Naive thymus-derived CD4-positive, alpha-beta T cell (primary cell): Measurements from ENCODE around the gene SCYGR1. TPM values are rescaled to one million over a fixed set of nuclear protein-coding genes. Genes with fewer than 3 reads are reported as not detected.

Source experiments
- ATAC-seq: fragments of 150-1000 bp; cut with Tn5 transposase; 2 replicates; pipeline ENCODE4 v1.10.0; 2021; ENCODE audit warnings: mild to moderate bottlenecking, moderate library complexity
- CTCF ChIA-PET: fragments of 350-600 bp; sonication (Branson Sonifier 250); formaldehyde crosslinking; loops from one replicate; lab custom pipeline; 2021; ENCODE audit warnings: antibody characterized with exemption; lab: Charles Lee
- POLR2A ChIA-PET: fragments of 350-600 bp; sonication (Branson Sonifier 250); formaldehyde crosslinking; loops from one replicate; lab custom pipeline; 2021; ENCODE audit warnings: antibody characterized with exemption, inconsistent platforms; lab: Charles Lee
- DNase-seq, 9 donors: peaks; one replicate each; pipeline versions ENCODE4 v3.0.0 to v3.0.0-alpha.2; 2020 to 2022; ENCODE audit warnings: mixed read lengths in 1 of 9
- H3K27ac ChIP-seq: one replicate; pipeline ENCODE4 v1.7.0; 2013; ENCODE audit warnings: mild to moderate bottlenecking, low read depth, low read length, moderate library complexity
- H3K27me3 ChIP-seq, 2 donors: one replicate each; pipeline ENCODE4 v1.7.0; 2013; ENCODE audit warnings: low read length in 2 of 2, mild to moderate bottlenecking in 2 of 2, moderate library complexity in 2 of 2; ENCODE audit not compliant: control insufficient read depth in 2 of 2, insufficient read depth in 2 of 2
- H3K36me3 ChIP-seq, 3 experiments: 1 replicate in 2 of 3; 2 replicates in 1 of 3; pipeline ENCODE4 v1.7.0; 2013; ENCODE audit warnings: low read length in 3 of 3, mild to moderate bottlenecking in 3 of 3, moderate library complexity in 1 of 3; ENCODE audit not compliant: insufficient read depth in 3 of 3, control insufficient read depth in 2 of 3
- H3K4me1 ChIP-seq, 2 donors: one replicate each; pipeline ENCODE4 v1.7.0; 2013; ENCODE audit warnings: low read length in 2 of 2, mild to moderate bottlenecking in 2 of 2, moderate library complexity in 1 of 2; ENCODE audit not compliant: control insufficient read depth in 2 of 2, insufficient read depth in 2 of 2
- H3K4me3 ChIP-seq: 2 replicates; pipeline ENCODE4 v1.7.0; 2013; ENCODE audit warnings: mild to moderate bottlenecking, low read length
- H3K9me3 ChIP-seq, 3 experiments: 1 replicate in 2 of 3; 2 replicates in 1 of 3; pipeline ENCODE4 v1.7.0; 2013; ENCODE audit warnings: low read length in 3 of 3; ENCODE audit not compliant: control insufficient read depth in 2 of 3
- H3K27ac Mint-ChIP-seq, 9 donors: one replicate each; pipeline ENCODE4 v1.8.0; 2020 to 2022; ENCODE audit warnings: mixed read lengths in 9 of 9, mild to moderate bottlenecking in 8 of 9, moderate library complexity in 5 of 9, inconsistent platforms in 2 of 9
- H3K27me3 Mint-ChIP-seq, 5 donors: one replicate each; pipeline ENCODE4 v1.8.0; 2021 to 2022; ENCODE audit warnings: mixed read lengths in 5 of 5, mild to moderate bottlenecking in 1 of 5
- H3K36me3 Mint-ChIP-seq, 5 donors: one replicate each; pipeline ENCODE4 v1.8.0; 2020 to 2022; ENCODE audit warnings: mixed read lengths in 5 of 5, mild to moderate bottlenecking in 3 of 5, inconsistent platforms in 1 of 5
- H3K4me1 Mint-ChIP-seq, 7 donors: one replicate each; pipeline ENCODE4 v1.8.0; 2020 to 2022; ENCODE audit warnings: mixed read lengths in 7 of 7, mild to moderate bottlenecking in 3 of 7, inconsistent platforms in 1 of 7
- H3K4me3 Mint-ChIP-seq, 10 donors: one replicate each; pipeline ENCODE4 v1.8.0; 2020 to 2022; ENCODE audit warnings: mild to moderate bottlenecking in 10 of 10, mixed read lengths in 10 of 10, moderate library complexity in 6 of 10, inconsistent platforms in 2 of 10
- H3K9me3 Mint-ChIP-seq, 11 donors: one replicate each; pipeline ENCODE4 v1.8.0; 2020 to 2022; ENCODE audit warnings: mixed read lengths in 11 of 11, mild to moderate bottlenecking in 4 of 11, inconsistent platforms in 1 of 11, moderate library complexity in 1 of 11
- intact Hi-C, 2 donors: fragments of 100-400 bp; cut with micrococcal nuclease; formaldehyde crosslinking; loops; one replicate each; pipeline ENCODE4 v1.15.1; 2023
- polyA plus RNA-seq, 2 donors: library from polyadenylated mRNA; unstranded; fragments of 300-500 nt; fragmentation: Illumina TruSeq; gene quantifications; one replicate each; pipeline ENCODE4 v1.2.3, GENCODE V29; 2021
- total RNA-seq, 6 experiments: library from RNA in 5 of 6; stranded (reverse) in 5 of 6; gene quantifications; 1 replicate in 5 of 6; 2 replicates in 1 of 6; pipeline ENCODE4 v1.2.3 and lab custom pipeline; 2021 to 2026

Gene SCYGR1
- total and polyA plus RNA-seq, 7 experiments from 2014 or later = not detected

DNA sequence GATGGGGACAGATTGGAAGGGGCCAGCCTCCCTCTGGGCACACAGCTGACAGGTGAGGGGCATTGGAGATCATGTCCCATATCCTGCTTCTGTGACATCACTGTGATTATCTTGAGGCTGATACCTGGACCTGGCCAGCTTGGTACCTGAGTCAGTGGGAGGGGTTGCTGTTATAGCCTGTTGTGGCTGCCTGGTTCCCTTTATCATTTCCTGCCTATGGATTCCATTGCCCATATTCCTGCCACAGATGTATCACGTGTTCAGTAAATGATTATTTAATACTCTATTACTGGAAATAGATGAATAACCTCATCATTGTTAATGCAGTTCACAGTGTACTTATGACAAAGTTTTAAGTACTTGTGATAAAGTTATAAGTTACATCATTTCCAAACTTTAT lies 7.8 kb upstream of the SCYGR1 start:
- ChIA-PET CTCF (no interaction called here), POLR2A (no interaction called here)
- Histone ChIP-seq H3K4me1 (no peaks in the 10 kb centered on the region), H3K36me3 (no peaks in the 10 kb centered on the region), H3K4me3 (no peak overlapping the region), H3K27ac (no peak overlapping the region), H3K27me3 (no peaks in the 10 kb centered on the region), H3K9me3 (no peaks in the 10 kb centered on the region)
- Mint-ChIP-seq H3K27me3 (peaks cover 0 to 4% (median 0%) of the 10 kb centered on the region in 5 donors), H3K4me3 (no peak overlapping the region), H3K9me3 (peaks cover 0 to 2% (median 0%) of the 10 kb centered on the region in 11 donors), H3K4me1 (peaks cover 0 to 9% (median 8%) of the 10 kb centered on the region in 7 donors), H3K27ac (no peak overlapping the region), H3K36me3 (no peaks in the 10 kb centered on the region)
- no peak for DNase-seq
- ATAC-seq = no peak
- intact Hi-C loops = no loop called here

DNA sequence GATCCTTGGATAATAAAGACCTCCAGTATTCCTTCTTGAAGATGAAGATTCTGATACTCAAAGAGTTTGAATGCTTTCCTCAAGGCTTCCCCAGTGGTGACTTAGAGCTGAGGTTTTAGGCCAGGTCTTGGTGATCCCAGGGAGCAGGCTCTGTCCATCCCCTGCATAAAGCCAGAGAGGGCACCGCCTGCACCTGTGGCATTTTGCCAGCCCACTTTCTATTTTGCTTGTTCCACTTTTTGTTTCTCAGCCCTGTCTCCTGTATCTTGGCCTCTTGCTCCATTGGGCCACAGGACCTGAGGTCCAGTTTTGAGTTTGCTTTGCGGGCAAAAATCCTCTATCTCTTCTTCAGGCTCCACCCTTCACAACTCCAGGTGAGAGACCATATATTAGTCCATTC lies 6.7 kb upstream of the SCYGR1 start:
- no peak overlapping the region for H3K27ac ChIP-seq
- Mint-ChIP-seq H3K4me3 (no peak overlapping the region), H3K27me3 (peaks cover 0 to 4% (median 0%) of the 10 kb centered on the region in 5 donors)

DNA sequence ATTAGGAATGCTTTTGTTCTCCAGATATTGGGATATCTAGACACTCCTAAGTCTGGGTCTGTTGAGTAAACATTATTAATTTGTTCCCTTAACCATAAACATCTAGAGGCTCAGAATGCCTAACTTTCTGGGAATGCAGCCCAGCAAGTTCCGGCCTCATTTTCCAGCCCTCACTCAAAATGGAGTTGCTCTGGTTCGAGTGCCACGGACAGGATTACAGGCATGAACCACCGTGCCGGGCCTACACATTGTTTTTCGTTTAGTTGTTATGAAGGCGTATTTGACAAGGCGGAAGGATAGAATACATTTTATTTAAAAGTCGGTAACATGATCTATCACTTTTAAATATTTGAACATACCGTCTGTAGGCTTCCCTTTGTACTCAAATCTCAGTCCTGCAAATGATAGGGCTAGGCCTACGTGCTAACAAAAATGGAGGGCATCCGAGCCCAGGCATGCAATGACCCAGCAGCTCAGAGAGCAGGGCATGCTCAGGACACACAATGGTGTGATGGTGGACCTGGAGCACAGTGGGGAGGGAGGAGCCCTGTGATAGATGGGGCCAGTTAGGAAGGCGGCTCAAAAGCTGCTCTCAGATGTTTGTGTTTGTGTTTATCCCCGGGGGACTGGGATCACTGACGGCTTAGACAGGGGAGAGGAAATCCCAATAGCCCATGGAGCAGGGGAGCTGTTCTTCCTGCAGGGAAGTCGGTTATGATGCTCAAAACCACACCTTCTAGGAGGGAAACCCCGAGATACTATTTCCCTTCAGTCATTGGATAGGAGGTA lies 2.9 kb upstream of the SCYGR1 start:
- DNase-seq (no peak), ATAC-seq (no peak)
- H3K27ac ChIP-seq = no peak overlapping the region
- H3K9me3 Mint-ChIP-seq = peaks cover 0 to 2% (median 0%) of the 10 kb centered on the region in 11 donors
- no peaks in the 10 kb centered on the region for H3K36me3 ChIP-seq
- H3K9me3 ChIP-seq = no peaks in the 10 kb centered on the region
- H3K27me3 Mint-ChIP-seq = peaks cover 0 to 3% (median 0%) of the 10 kb centered on the region in 5 donors
- no peaks in the 10 kb centered on the region for H3K36me3 Mint-ChIP-seq
- H3K4me3 Mint-ChIP-seq = no peak overlapping the region
- H3K4me3 ChIP-seq = no peak overlapping the region
- no peaks in the 10 kb centered on the region for H3K4me1 ChIP-seq
- H3K27me3 ChIP-seq = no peaks in the 10 kb centered on the region
- intact Hi-C loops = no loop called here
- ChIA-PET POLR2A (no interaction called here), CTCF (interaction anchor here (0.7 kb wide), 1 partner anchor 15 kb away, joined by 3 read pairs; no protein-coding TSS in a partner anchor)
- H3K4me1 Mint-ChIP-seq = no peaks in the 10 kb centered on the region
- no peak overlapping the region for H3K27ac Mint-ChIP-seq

More for the DNA sequence above, 6.7 kb upstream of the SCYGR1 start:
- H3K36me3 ChIP-seq = no peaks in the 10 kb centered on the region
- CTCF ChIA-PET = no interaction called here
- DNase-seq (no peak), ATAC-seq (no peak)
- Mint-ChIP-seq H3K36me3 (no peaks in the 10 kb centered on the region), H3K27ac (no peak overlapping the region), H3K9me3 (peaks cover 0 to 2% (median 0%) of the 10 kb centered on the region in 11 donors), H3K4me1 (peaks cover 0 to 9% (median 8%) of the 10 kb centered on the region in 7 donors)
- intact Hi-C loops = no loop called here
- H3K4me1 ChIP-seq = no peaks in the 10 kb centered on the region
- H3K9me3 ChIP-seq = no peaks in the 10 kb centered on the region
- no peaks in the 10 kb centered on the region for H3K27me3 ChIP-seq
- POLR2A ChIA-PET = no interaction called here
- no peak overlapping the region for H3K4me3 ChIP-seq

DNA sequence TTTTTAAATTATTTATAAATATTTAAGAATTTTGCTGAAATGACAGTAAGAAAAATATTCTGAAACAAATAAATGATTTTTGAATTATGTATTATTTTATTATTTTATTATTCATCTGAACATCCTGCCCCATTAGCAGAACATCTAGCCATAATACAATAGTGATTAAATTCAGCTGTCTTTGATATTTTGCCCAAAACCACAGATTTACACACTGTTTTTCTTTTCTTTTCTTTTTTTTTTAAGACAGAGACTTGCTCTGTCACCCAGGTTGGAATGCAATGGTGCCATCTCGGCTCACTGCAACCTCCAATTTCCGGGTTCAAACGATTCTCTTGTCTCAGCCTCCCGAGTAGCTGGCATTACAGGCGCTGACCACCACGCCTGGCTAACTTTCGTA lies 1.9 kb upstream of the SCYGR1 start:
- Histone ChIP-seq H3K4me1 (no peaks in the 10 kb centered on the region), H3K27me3 (no peaks in the 10 kb centered on the region), H3K36me3 (no peaks in the 10 kb centered on the region), H3K27ac (no peak overlapping the region), H3K9me3 (no peaks in the 10 kb centered on the region), H3K4me3 (no peak overlapping the region)
- POLR2A ChIA-PET = no interaction called here
- ATAC-seq (no peak), DNase-seq (no peak)
- intact Hi-C loops = no loop called here
- H3K4me1 Mint-ChIP-seq = no peaks in the 10 kb centered on the region
- H3K36me3 Mint-ChIP-seq = no peaks in the 10 kb centered on the region
- H3K27ac Mint-ChIP-seq = no peak overlapping the region
- peaks cover 0 to 3% (median 0%) of the 10 kb centered on the region in 5 donors for H3K27me3 Mint-ChIP-seq
- peaks cover 0 to 2% (median 0%) of the 10 kb centered on the region in 11 donors for H3K9me3 Mint-ChIP-seq
- CTCF ChIA-PET = interaction anchor here (0.7 kb wide), 1 partner anchor 16 kb away, joined by 3 read pairs; no protein-coding TSS in a partner anchor
- H3K4me3 Mint-ChIP-seq = no peak overlapping the region

DNA sequence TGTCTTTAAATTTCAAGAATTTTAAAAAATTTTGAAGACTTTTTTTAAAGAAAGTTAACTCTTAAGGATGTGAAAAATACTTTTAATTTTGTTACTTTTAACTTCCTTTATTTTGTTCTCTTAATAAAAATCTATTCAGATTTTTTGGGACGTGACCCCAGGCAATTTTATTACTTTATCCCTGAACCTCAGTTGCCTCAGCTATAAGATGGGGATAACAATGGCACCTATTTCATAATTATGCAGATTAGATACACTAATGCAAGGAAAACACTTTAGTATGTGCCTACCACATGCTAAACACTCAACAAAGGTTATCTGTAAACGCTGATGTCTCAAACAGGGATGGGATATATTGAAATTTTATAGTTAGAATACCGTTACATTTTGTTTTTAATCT lies 1.5 kb upstream of the SCYGR1 start:
- ChIA-PET POLR2A (no interaction called here), CTCF (no interaction called here)
- intact Hi-C loops = no loop called here
- DNase-seq = no peak
- H3K4me1 Mint-ChIP-seq = no peaks in the 10 kb centered on the region
- H3K36me3 ChIP-seq = no peaks in the 10 kb centered on the region
- no peak overlapping the region for H3K27ac Mint-ChIP-seq
- H3K27ac ChIP-seq = no peak overlapping the region
- no peak for ATAC-seq
- H3K4me3 ChIP-seq = no peak overlapping the region
- H3K27me3 ChIP-seq = no peaks in the 10 kb centered on the region
- H3K36me3 Mint-ChIP-seq = no peaks in the 10 kb centered on the region
- peaks cover 0 to 2% (median 0%) of the 10 kb centered on the region in 11 donors for H3K9me3 Mint-ChIP-seq
- H3K9me3 ChIP-seq = no peaks in the 10 kb centered on the region
- H3K4me3 Mint-ChIP-seq = no peak overlapping the region
- H3K27me3 Mint-ChIP-seq = peaks cover 0 to 3% (median 0%) of the 10 kb centered on the region in 5 donors
- no peaks in the 10 kb centered on the region for H3K4me1 ChIP-seq

DNA sequence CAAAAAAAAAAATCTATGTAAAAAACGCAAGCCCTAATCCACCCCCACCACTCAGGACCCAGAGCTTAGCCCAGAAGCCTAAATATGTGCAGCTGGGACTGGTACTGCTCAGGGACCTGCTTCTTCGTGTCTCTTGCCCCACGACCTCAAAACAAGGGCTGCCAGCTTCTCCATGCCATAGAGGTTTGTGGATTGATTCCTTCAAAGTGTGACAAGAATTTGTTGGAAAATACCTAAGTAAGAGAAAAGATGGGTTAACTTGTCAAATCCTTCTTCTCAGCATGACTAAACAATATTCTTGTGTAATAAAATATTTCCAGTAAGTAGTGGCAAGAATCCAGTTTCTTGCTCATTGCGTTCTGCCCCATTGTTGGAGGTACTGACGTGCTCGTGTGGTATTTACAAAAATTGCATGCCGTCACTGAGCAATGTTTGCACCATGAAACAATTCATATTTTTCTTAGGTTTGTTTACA lies 825 bp upstream of the SCYGR1 start:
- Histone ChIP-seq H3K4me1 (no peaks in the 10 kb centered on the region), H3K36me3 (no peaks in the 10 kb centered on the region), H3K27me3 (no peaks in the 10 kb centered on the region), H3K27ac (no peak overlapping the region), H3K4me3 (no peak overlapping the region), H3K9me3 (no peaks in the 10 kb centered on the region)
- Mint-ChIP-seq H3K4me3 (no peak overlapping the region), H3K4me1 (no peaks in the 10 kb centered on the region), H3K27me3 (peaks cover 0 to 3% (median 0%) of the 10 kb centered on the region in 5 donors), H3K27ac (no peak overlapping the region), H3K9me3 (peaks cover 0 to 2% (median 0%) of the 10 kb centered on the region in 11 donors), H3K36me3 (no peaks in the 10 kb centered on the region)
- CTCF ChIA-PET = no interaction called here
- DNase-seq (no peak), ATAC-seq (no peak)
- POLR2A ChIA-PET = no interaction called here
- intact Hi-C loops = no loop called here
